Astrocyte (in vitro differentiated cells and primary cell): ENCODE data around the gene FLT3. TPM values are rescaled to one million over a fixed set of nuclear protein-coding genes. Genes with fewer than 3 reads are reported as not detected.

Source experiments
- DNase-seq: peaks from one replicate; pipeline ENCODE4 v3.0.0-alpha.2; 2010; ENCODE audit warnings: low read depth
- FAIRE-seq: peaks from 2 replicates; lab custom pipeline; 2011; peaks lifted over from hg19 to GRCh38; lab: Jason Lieb, UNC
- H2AFZ ChIP-seq: 2 replicates; pipeline ENCODE4 v1.6.0; 2012; ENCODE audit warnings: low read depth, low read length, inconsistent platforms
- H3K27ac ChIP-seq: 2 replicates; pipeline ENCODE4 v1.5.1; 2011; ENCODE audit warnings: low read depth, low read length, inconsistent platforms
- H3K27me3 ChIP-seq: 2 replicates; pipeline ENCODE4 v1.6.0; 2011; ENCODE audit warnings: low read length, inconsistent platforms; ENCODE audit not compliant: insufficient read depth
- H3K36me3 ChIP-seq: 2 replicates; pipeline ENCODE4 v1.5.1; 2011; ENCODE audit warnings: low read length, inconsistent platforms; ENCODE audit not compliant: insufficient read depth
- H3K4me1 ChIP-seq: 2 replicates; pipeline ENCODE4 v1.5.1; 2011; ENCODE audit warnings: low read length, inconsistent platforms; ENCODE audit not compliant: insufficient read depth
- H3K4me2 ChIP-seq: 2 replicates; pipeline ENCODE4 v1.6.0; 2012; ENCODE audit warnings: low read length, inconsistent platforms
- H3K4me3 ChIP-seq: 2 replicates; pipeline ENCODE4 v1.5.1; 2011; ENCODE audit warnings: low read depth, mild to moderate bottlenecking, low read length, inconsistent platforms; ENCODE audit not compliant: insufficient read depth
- H3K79me2 ChIP-seq: 2 replicates; pipeline ENCODE4 v1.6.0; 2012; ENCODE audit warnings: mild to moderate bottlenecking, low read length, inconsistent platforms; ENCODE audit not compliant: insufficient read depth
- H3K9ac ChIP-seq: 2 replicates; pipeline ENCODE4 v1.6.0; 2012; ENCODE audit warnings: mild to moderate bottlenecking, low read length, inconsistent platforms
- H3K9me3 ChIP-seq: 2 replicates; pipeline ENCODE4 v1.5.1; 2012; ENCODE audit warnings: low read depth, mild to moderate bottlenecking, low read length, inconsistent platforms; ENCODE audit not compliant: insufficient read depth
- H4K20me1 ChIP-seq: 2 replicates; pipeline ENCODE4 v1.6.0; 2012; ENCODE audit warnings: low read length, inconsistent platforms; ENCODE audit not compliant: insufficient read depth
- H3K27ac Mint-ChIP-seq: one replicate; pipeline ENCODE4 v1.8.0; 2021; ENCODE audit warnings: mild to moderate bottlenecking, mixed read lengths; ENCODE audit not compliant: unreplicated experiment
- H3K27me3 Mint-ChIP-seq: one replicate; pipeline ENCODE4 v1.8.0; 2021; ENCODE audit warnings: low read depth, mixed read lengths; ENCODE audit not compliant: unreplicated experiment
- H3K36me3 Mint-ChIP-seq: one replicate; pipeline ENCODE4 v1.8.0; 2021; ENCODE audit warnings: low read depth, mixed read lengths; ENCODE audit not compliant: unreplicated experiment
- H3K4me1 Mint-ChIP-seq: one replicate; pipeline ENCODE4 v1.8.0; 2021; ENCODE audit warnings: low read depth, mixed read lengths; ENCODE audit not compliant: unreplicated experiment
- H3K4me3 Mint-ChIP-seq: one replicate; pipeline ENCODE4 v1.8.0; 2021; ENCODE audit warnings: mild to moderate bottlenecking, moderate library complexity, mixed read lengths; ENCODE audit not compliant: unreplicated experiment
- H3K9me3 Mint-ChIP-seq: one replicate; pipeline ENCODE4 v1.8.0; 2021; ENCODE audit warnings: mild to moderate bottlenecking, mixed read lengths; ENCODE audit not compliant: unreplicated experiment
- EZH2 ChIP-seq: IDR thresholded peaks from 2 replicates; pipeline ENCODE4 v1.6.1; 2012; ENCODE audit warnings: mild to moderate bottlenecking, low read length, inconsistent platforms; ENCODE audit not compliant: insufficient read depth
- total RNA-seq: library from RNA; stranded (reverse); gene quantifications from 2 replicates; pipeline ENCODE4 v1.2.1, GENCODE V29; 2021
- TF ChIP-seq, protein P1 (sequence below): IDR thresholded peaks from 2 replicates; pipeline ENCODE4 v1.5.1; 2011; ENCODE audit warnings: low read depth, mild to moderate bottlenecking, inconsistent platforms, low read length, moderate library complexity; ENCODE audit not compliant: insufficient read depth

Gene FLT3
- total RNA-seq, 1 donor from 2014 or later: not detected

DNA sequence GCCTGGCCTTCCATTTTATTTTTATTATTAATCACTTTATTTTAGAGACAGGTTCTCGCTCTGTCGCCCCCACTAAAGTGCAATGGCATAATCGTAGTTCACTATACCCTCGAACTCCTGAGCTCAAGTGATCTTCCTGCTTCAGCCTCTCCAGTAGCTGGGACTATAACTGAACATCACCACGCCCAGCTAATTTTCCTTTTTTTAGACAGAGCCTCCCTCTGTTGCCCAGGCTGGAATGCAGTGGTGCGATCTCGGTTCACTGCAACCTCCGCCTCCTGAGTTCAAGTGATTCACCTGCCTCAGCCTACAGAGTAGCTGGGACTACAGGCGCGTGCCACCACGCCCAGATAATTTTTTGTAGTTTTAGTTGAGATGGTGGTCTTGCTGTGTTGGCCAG is 31.3 kb upstream of the FLT3 start:
- H3K9me3 Mint-ChIP-seq: no peaks in the 10 kb centered on the region

DNA sequence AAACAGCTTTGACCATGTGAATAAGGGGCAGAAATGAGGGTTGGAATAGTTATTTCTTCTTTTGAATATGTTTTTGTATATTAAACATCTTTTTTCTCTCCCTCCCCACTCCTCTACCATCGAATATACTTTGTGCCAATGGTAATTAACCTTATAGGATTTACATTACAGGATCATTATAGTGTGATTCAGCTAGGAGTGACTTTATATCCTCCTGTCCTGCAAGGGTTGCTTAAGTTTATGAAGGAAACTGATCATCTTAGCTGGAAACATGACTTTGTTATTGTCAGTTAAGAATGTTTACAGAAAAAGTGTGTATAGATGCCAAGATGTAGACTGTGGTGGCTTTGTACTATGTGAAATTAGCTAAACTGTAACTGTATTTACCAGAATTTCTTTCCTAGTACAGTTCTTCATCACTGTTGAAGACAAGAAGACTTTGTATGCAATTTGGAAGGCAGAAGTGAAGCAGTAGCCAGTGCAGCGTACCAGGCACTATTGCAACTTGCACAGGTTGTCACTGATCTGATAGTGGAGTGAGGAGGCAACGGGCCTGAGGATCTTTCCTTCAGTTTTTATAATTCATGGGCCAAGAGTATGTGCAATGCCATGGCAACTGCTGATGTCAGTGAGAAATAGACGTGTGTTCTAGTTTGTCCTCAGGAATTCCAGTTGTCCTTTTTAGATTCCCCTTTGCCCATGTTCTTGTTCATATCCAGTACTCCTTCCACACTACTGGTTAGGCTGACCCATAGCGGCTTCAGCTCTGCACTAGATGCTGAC is 29.7 kb upstream of the FLT3 start:
- H3K9me3 Mint-ChIP-seq: no peaks in the 10 kb centered on the region
- H3K36me3 Mint-ChIP-seq: no peaks in the 10 kb centered on the region
- H3K9me3 ChIP-seq: no peaks in the 10 kb centered on the region
- H2AFZ ChIP-seq: no peak overlapping the region
- no peaks in the 10 kb centered on the region for H3K4me1 ChIP-seq
- H3K4me2 ChIP-seq: no peak overlapping the region
- no peak overlapping the region for H3K27ac Mint-ChIP-seq
- H3K9ac ChIP-seq: no peak overlapping the region
- H3K4me1 Mint-ChIP-seq: peaks cover 3% of the 10 kb centered on the region
- H3K79me2 ChIP-seq: no peaks in the 10 kb centered on the region
- H3K27me3 ChIP-seq: no peaks in the 10 kb centered on the region
- no peak for FAIRE-seq
- no peak overlapping the region for H3K27ac ChIP-seq
- no peak overlapping the region for H3K4me3 Mint-ChIP-seq
- no peak overlapping the region for H3K4me3 ChIP-seq
- DNase-seq: no peak
- no peaks in the 10 kb centered on the region for H4K20me1 ChIP-seq
- no peaks in the 10 kb centered on the region for H3K27me3 Mint-ChIP-seq
- no peaks in the 10 kb centered on the region for H3K36me3 ChIP-seq
- TF ChIP-seq EZH2: no peak
- TF ChIP-seq, protein P1, sequence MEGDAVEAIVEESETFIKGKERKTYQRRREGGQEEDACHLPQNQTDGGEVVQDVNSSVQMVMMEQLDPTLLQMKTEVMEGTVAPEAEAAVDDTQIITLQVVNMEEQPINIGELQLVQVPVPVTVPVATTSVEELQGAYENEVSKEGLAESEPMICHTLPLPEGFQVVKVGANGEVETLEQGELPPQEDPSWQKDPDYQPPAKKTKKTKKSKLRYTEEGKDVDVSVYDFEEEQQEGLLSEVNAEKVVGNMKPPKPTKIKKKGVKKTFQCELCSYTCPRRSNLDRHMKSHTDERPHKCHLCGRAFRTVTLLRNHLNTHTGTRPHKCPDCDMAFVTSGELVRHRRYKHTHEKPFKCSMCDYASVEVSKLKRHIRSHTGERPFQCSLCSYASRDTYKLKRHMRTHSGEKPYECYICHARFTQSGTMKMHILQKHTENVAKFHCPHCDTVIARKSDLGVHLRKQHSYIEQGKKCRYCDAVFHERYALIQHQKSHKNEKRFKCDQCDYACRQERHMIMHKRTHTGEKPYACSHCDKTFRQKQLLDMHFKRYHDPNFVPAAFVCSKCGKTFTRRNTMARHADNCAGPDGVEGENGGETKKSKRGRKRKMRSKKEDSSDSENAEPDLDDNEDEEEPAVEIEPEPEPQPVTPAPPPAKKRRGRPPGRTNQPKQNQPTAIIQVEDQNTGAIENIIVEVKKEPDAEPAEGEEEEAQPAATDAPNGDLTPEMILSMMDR: no peak

More for the DNA sequence above, 31.3 kb upstream of the FLT3 start:
- no peak for TF ChIP-seq EZH2
- H2AFZ ChIP-seq: no peak overlapping the region
- H3K27ac Mint-ChIP-seq: no peak overlapping the region
- H3K4me3 ChIP-seq: no peak overlapping the region
- H3K9ac ChIP-seq: no peak overlapping the region
- H3K27ac ChIP-seq: no peak overlapping the region
- no peaks in the 10 kb centered on the region for H3K36me3 Mint-ChIP-seq
- no peak overlapping the region for H3K4me3 Mint-ChIP-seq
- no peaks in the 10 kb centered on the region for H3K9me3 ChIP-seq
- H3K79me2 ChIP-seq: peaks cover under 1% of the 10 kb centered on the region
- no peak overlapping the region for H3K4me2 ChIP-seq
- no peaks in the 10 kb centered on the region for H3K27me3 ChIP-seq
- H3K4me1 Mint-ChIP-seq: peaks cover 3% of the 10 kb centered on the region
- H3K4me1 ChIP-seq: no peaks in the 10 kb centered on the region
- H3K36me3 ChIP-seq: no peaks in the 10 kb centered on the region
- DNase-seq (no peak), FAIRE-seq (no peak)
- no peaks in the 10 kb centered on the region for H4K20me1 ChIP-seq
- no peaks in the 10 kb centered on the region for H3K27me3 Mint-ChIP-seq

DNA sequence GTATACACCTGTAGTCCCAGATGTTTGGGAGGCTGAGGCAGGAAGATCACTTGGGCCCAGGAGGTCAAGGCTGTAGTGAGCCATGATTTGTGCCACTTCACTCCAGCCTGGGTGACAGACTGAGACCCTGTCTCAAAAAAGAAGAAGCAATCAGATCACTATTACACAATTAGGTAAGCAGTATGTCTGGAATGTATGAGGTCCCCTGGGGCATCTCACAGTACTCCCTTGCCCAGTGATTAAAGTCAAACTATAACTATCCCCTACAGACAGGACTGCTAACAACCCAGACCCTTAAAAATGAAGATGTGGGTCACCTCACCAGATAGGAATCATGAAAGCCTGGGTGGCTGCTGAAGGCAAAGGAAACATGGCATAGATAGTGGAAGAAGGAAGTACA is 28.6 kb upstream of the FLT3 start:
- Histone ChIP-seq H3K27me3 (no peaks in the 10 kb centered on the region), H2AFZ (no peak overlapping the region), H3K27ac (no peak overlapping the region), H3K79me2 (no peaks in the 10 kb centered on the region), H3K9ac (no peak overlapping the region), H3K4me1 (no peaks in the 10 kb centered on the region), H3K9me3 (no peaks in the 10 kb centered on the region), H3K36me3 (no peaks in the 10 kb centered on the region), H3K4me2 (no peak overlapping the region), H3K4me3 (no peak overlapping the region), H4K20me1 (no peaks in the 10 kb centered on the region)
- DNase-seq (no peak), FAIRE-seq (no peak)
- Mint-ChIP-seq H3K4me3 (no peak overlapping the region), H3K27me3 (no peaks in the 10 kb centered on the region), H3K9me3 (no peaks in the 10 kb centered on the region), H3K4me1 (peaks cover 3% of the 10 kb centered on the region), H3K36me3 (no peaks in the 10 kb centered on the region), H3K27ac (no peak overlapping the region)
- TF ChIP-seq, protein P1: no peak
- no peak for TF ChIP-seq EZH2
